PC-9 (cell line): ENCODE results near the gene CDCA5.
"Not testable (repeated sequence)": the region's sequence is repeated elsewhere in the genome, so short reads cannot be mapped to it uniquely, and the experiment has no call there.

Experiments used
- EZH2 ChIP-seq: fragments of 200-600 bp; sonication (generic); IDR thresholded peaks from 2 replicates; pipeline ENCODE4 v1.8.0; 2017; ENCODE audit warnings: antibody characterized with exemption, low read depth
- TF ChIP-seq, protein P1 (sequence below): fragments of 200-600 bp; sonication (generic); conservative IDR thresholded peaks from 2 replicates; pipeline ENCODE4 v1.6.1; 2017; ENCODE audit warnings: mixed run types, antibody characterized with exemption, mild to moderate bottlenecking, moderate library complexity

DNA sequence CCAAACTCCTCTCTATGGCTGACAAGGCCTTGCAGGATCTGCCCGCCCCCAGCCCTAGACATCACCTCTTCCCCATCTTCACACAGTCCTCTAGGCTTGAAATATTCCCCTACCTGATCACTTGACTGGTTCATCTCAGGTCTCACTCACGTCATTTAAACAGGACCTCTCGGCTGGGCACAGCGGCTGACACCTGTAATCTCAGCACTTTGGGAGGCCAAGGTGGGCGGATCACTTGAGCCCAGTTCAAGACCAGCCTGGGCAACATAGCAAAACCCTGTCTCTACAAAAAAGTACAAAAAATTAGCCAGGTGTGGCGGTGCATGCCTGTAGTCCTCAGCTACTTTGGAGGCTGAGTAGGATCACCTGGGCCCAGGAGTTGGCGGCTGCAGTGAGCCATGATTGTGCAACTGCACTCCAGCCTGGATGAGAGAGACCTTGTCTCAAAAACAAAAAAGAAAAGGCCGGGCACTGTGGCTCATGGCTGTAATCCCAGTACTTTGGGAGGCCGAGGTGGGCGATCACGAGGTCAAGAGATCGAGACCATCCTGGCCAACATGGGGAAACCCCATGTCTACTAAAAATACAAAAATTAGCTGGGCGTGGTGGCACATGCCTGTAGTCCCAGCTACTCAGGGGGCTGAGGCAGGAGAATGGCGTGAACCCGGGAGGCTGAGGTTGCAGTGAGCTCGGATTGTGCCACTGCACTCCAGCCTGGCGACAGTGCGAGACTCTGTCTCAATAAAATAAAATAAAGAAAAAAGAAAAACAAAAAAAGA is 35.2 kb upstream of the CDCA5 start:
- TF ChIP-seq, protein P1, sequence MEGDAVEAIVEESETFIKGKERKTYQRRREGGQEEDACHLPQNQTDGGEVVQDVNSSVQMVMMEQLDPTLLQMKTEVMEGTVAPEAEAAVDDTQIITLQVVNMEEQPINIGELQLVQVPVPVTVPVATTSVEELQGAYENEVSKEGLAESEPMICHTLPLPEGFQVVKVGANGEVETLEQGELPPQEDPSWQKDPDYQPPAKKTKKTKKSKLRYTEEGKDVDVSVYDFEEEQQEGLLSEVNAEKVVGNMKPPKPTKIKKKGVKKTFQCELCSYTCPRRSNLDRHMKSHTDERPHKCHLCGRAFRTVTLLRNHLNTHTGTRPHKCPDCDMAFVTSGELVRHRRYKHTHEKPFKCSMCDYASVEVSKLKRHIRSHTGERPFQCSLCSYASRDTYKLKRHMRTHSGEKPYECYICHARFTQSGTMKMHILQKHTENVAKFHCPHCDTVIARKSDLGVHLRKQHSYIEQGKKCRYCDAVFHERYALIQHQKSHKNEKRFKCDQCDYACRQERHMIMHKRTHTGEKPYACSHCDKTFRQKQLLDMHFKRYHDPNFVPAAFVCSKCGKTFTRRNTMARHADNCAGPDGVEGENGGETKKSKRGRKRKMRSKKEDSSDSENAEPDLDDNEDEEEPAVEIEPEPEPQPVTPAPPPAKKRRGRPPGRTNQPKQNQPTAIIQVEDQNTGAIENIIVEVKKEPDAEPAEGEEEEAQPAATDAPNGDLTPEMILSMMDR: not testable (repeated sequence)
- not testable (repeated sequence) for TF ChIP-seq EZH2
